ENCODE results near the gene ZSCAN21.
A peak's percentile ranks its signal among the peaks of the same experiment; 100 is the strongest.

The ZSCAN21 gene

GRCh38 chr7:100101016-100101862 is 51.7 kb downstream of the ZSCAN21 start, which contains the start of the genes AP4M1 and MCM7:
TSS of gene AP4M1 (plus strand) at chr7:100101643. CDS start at chr7:100101715, 72 bp downstream.
TSS of gene MCM7 (minus strand) at chr7:100101397. CDS start at chr7:100101294, 103 bp downstream.
- H3K9me3 ChIP-seq (ENCODE audit: control insufficient read depth in 1 of 2, low read length in 2 of 2) = no peaks in the 10 kb centered on the region
- H3K36me3 ChIP-seq (ENCODE audit: control insufficient read depth in 1 of 2, insufficient read depth in 2 of 2, low read length in 2 of 2) = peaks cover 34 to 59% of the 10 kb centered on the region in 2 donors
- H3K4me1 ChIP-seq (ENCODE audit: control insufficient read depth in 1 of 2, insufficient read depth in 2 of 2, low read length in 2 of 2) = peaks cover 9 to 18% of the 10 kb centered on the region in 2 donors
- no peaks in the 10 kb centered on the region for H3K27me3 ChIP-seq (ENCODE audit: low read depth, low read length)
- peak within 1 kb of the TSS; percentile 83 to 84 for H3K4me3 ChIP-seq (ENCODE audit: low read depth in 1 of 2, low read length in 2 of 2)
- H3K27ac ChIP-seq (ENCODE audit: low read length) = peak within 1 kb of the TSS; percentile 74

- no peaks in the 10 kb centered on the region for H3K9me3 ChIP-seq (ENCODE audit: control insufficient read depth in 1 of 2, low read length in 2 of 2)
- H3K36me3 ChIP-seq (ENCODE audit: control insufficient read depth in 1 of 2, insufficient read depth in 2 of 2, low read length in 2 of 2) = peaks cover 25 to 60% of the 10 kb centered on the region in 2 donors
- H3K4me1 ChIP-seq (ENCODE audit: control insufficient read depth in 1 of 2, insufficient read depth in 2 of 2, low read length in 2 of 2) = peaks cover 9 to 18% of the 10 kb centered on the region in 2 donors
- no peak overlapping the region for H3K4me3 ChIP-seq (ENCODE audit: low read depth in 1 of 2, low read length in 2 of 2)
- H3K27ac ChIP-seq (ENCODE audit: low read length) = no peak overlapping the region
- no peaks in the 10 kb centered on the region for H3K27me3 ChIP-seq (ENCODE audit: low read depth, low read length)
Observed at GRCh38 chr7:100102950-100103840, 53.6 kb downstream of the ZSCAN21 start.

GRCh38 chr7:100105534-100105933 is 56.0 kb downstream of the ZSCAN21 start:
- Histone ChIP-seq H3K9me3 (ENCODE audit: control insufficient read depth in 1 of 2, low read length in 2 of 2) (no peaks in the 10 kb centered on the region), H3K4me3 (ENCODE audit: low read depth in 1 of 2, low read length in 2 of 2) (no peak overlapping the region), H3K27ac (ENCODE audit: low read length) (no peak overlapping the region), H3K36me3 (ENCODE audit: control insufficient read depth in 1 of 2, insufficient read depth in 2 of 2, low read length in 2 of 2) (peaks cover 18 to 56% of the 10 kb centered on the region in 2 donors), H3K4me1 (ENCODE audit: control insufficient read depth in 1 of 2, insufficient read depth in 2 of 2, low read length in 2 of 2) (peaks cover 0 to 5% of the 10 kb centered on the region in 2 donors), H3K27me3 (ENCODE audit: low read depth, low read length) (no peaks in the 10 kb centered on the region)

GRCh38 chr7:100106633-100107032 is 57.1 kb downstream of the ZSCAN21 start:
- H3K9me3 ChIP-seq (ENCODE audit: control insufficient read depth in 1 of 2, low read length in 2 of 2) = no peaks in the 10 kb centered on the region
- H3K27me3 ChIP-seq (ENCODE audit: low read depth, low read length) = no peaks in the 10 kb centered on the region
- H3K4me3 ChIP-seq (ENCODE audit: low read depth in 1 of 2, low read length in 2 of 2) = no peak overlapping the region
- peaks cover 25 to 64% of the 10 kb centered on the region in 2 donors for H3K36me3 ChIP-seq (ENCODE audit: control insufficient read depth in 1 of 2, insufficient read depth in 2 of 2, low read length in 2 of 2)
- H3K4me1 ChIP-seq (ENCODE audit: control insufficient read depth in 1 of 2, insufficient read depth in 2 of 2, low read length in 2 of 2) = peaks cover 0 to 5% of the 10 kb centered on the region in 2 donors
- H3K27ac ChIP-seq (ENCODE audit: low read length) = no peak overlapping the region

- no peak overlapping the region for H3K27ac ChIP-seq (ENCODE audit: low read length)
- peaks cover 27 to 70% of the 10 kb centered on the region in 2 donors for H3K36me3 ChIP-seq (ENCODE audit: control insufficient read depth in 1 of 2, insufficient read depth in 2 of 2, low read length in 2 of 2)
- no peaks in the 10 kb centered on the region for H3K27me3 ChIP-seq (ENCODE audit: low read depth, low read length)
- no peaks in the 10 kb centered on the region for H3K9me3 ChIP-seq (ENCODE audit: control insufficient read depth in 1 of 2, low read length in 2 of 2)
- H3K4me1 ChIP-seq (ENCODE audit: control insufficient read depth in 1 of 2, insufficient read depth in 2 of 2, low read length in 2 of 2) = peaks cover 0 to 5% of the 10 kb centered on the region in 2 donors
- no peak overlapping the region for H3K4me3 ChIP-seq (ENCODE audit: low read depth in 1 of 2, low read length in 2 of 2)
Observed at GRCh38 chr7:100107125-100107737, 57.7 kb downstream of the ZSCAN21 start.

GRCh38 chr7:100107890-100108289 is 58.3 kb downstream of the ZSCAN21 start:
- no peaks in the 10 kb centered on the region for H3K4me1 ChIP-seq (ENCODE audit: control insufficient read depth in 1 of 2, insufficient read depth in 2 of 2, low read length in 2 of 2)
- peaks cover 27 to 72% of the 10 kb centered on the region in 2 donors for H3K36me3 ChIP-seq (ENCODE audit: control insufficient read depth in 1 of 2, insufficient read depth in 2 of 2, low read length in 2 of 2)
- no peaks in the 10 kb centered on the region for H3K9me3 ChIP-seq (ENCODE audit: control insufficient read depth in 1 of 2, low read length in 2 of 2)
- H3K27ac ChIP-seq (ENCODE audit: low read length) = no peak overlapping the region
- no peaks in the 10 kb centered on the region for H3K27me3 ChIP-seq (ENCODE audit: low read depth, low read length)
- no peak overlapping the region for H3K4me3 ChIP-seq (ENCODE audit: low read depth in 1 of 2, low read length in 2 of 2)

- Histone ChIP-seq H3K4me1 (ENCODE audit: control insufficient read depth in 1 of 2, insufficient read depth in 2 of 2, low read length in 2 of 2) (no peaks in the 10 kb centered on the region), H3K36me3 (ENCODE audit: control insufficient read depth in 1 of 2, insufficient read depth in 2 of 2, low read length in 2 of 2) (peaks cover 27 to 72% of the 10 kb centered on the region in 2 donors)
Observed at GRCh38 chr7:100109521-100110163, 60.1 kb downstream of the ZSCAN21 start.

GRCh38 chr7:100111156-100111555 is 61.6 kb downstream of the ZSCAN21 start:
- Histone ChIP-seq H3K4me3 (ENCODE audit: low read depth in 1 of 2, low read length in 2 of 2) (no peak overlapping the region), H3K9me3 (ENCODE audit: control insufficient read depth in 1 of 2, low read length in 2 of 2) (no peaks in the 10 kb centered on the region), H3K4me1 (ENCODE audit: control insufficient read depth in 1 of 2, insufficient read depth in 2 of 2, low read length in 2 of 2) (no peaks in the 10 kb centered on the region), H3K36me3 (ENCODE audit: control insufficient read depth in 1 of 2, insufficient read depth in 2 of 2, low read length in 2 of 2) (peaks cover 21 to 58% of the 10 kb centered on the region in 2 donors), H3K27ac (ENCODE audit: low read length) (no peak overlapping the region), H3K27me3 (ENCODE audit: low read depth, low read length) (no peaks in the 10 kb centered on the region)

More at GRCh38 chr7:100109521-100110163, 60.1 kb downstream of the ZSCAN21 start:
- H3K4me3 ChIP-seq (ENCODE audit: low read depth in 1 of 2, low read length in 2 of 2) = no peak overlapping the region
- no peaks in the 10 kb centered on the region for H3K9me3 ChIP-seq (ENCODE audit: control insufficient read depth in 1 of 2, low read length in 2 of 2)
- H3K27ac ChIP-seq (ENCODE audit: low read length) = no peak overlapping the region
- H3K27me3 ChIP-seq (ENCODE audit: low read depth, low read length) = no peaks in the 10 kb centered on the region

GRCh38 chr7:100111914-100112313 is 62.3 kb downstream of the ZSCAN21 start:
- H3K9me3 ChIP-seq (ENCODE audit: control insufficient read depth in 1 of 2, low read length in 2 of 2) = no peaks in the 10 kb centered on the region
- H3K27me3 ChIP-seq (ENCODE audit: low read depth, low read length) = no peaks in the 10 kb centered on the region
- H3K4me1 ChIP-seq (ENCODE audit: control insufficient read depth in 1 of 2, insufficient read depth in 2 of 2, low read length in 2 of 2) = no peaks in the 10 kb centered on the region
- no peak overlapping the region for H3K27ac ChIP-seq (ENCODE audit: low read length)
- peaks cover 19 to 50% of the 10 kb centered on the region in 2 donors for H3K36me3 ChIP-seq (ENCODE audit: control insufficient read depth in 1 of 2, insufficient read depth in 2 of 2, low read length in 2 of 2)
- no peak overlapping the region for H3K4me3 ChIP-seq (ENCODE audit: low read depth in 1 of 2, low read length in 2 of 2)

Data from muscle layer of duodenum (tissue), 2 donors.